Middle frontal gyrus (tissue), 1 donor: ENCODE data around the gene DPYSL4.

Source experiments
- DNase-seq: peaks from one replicate; pipeline ENCODE4 v3.0.0-alpha.2; 2015; ENCODE audit warnings: low spot score; ENCODE audit errors: extremely low spot score

Gene DPYSL4

GRCh38 chr10:132226586-132227405, 40.0 kb downstream of the DPYSL4 start:
- no peak for DNase-seq

- DNase-seq: no peak
These were observed 41.2 kb downstream of the DPYSL4 start for GRCh38 chr10:132227851-132228390.

GRCh38 chr10:132228616-132229015, 41.9 kb downstream of the DPYSL4 start:
- no peak for DNase-seq

- DNase-seq: no peak
These were observed 42.3 kb downstream of the DPYSL4 start for GRCh38 chr10:132229096-132229495.

GRCh38 chr10:132229834-132230556, 43.2 kb downstream of the DPYSL4 start:
- no peak for DNase-seq

GRCh38 chr10:132230557-132231210, 43.9 kb downstream of the DPYSL4 start:
- DNase-seq: no peak

- DNase-seq: no peak
These were observed 44.9 kb downstream of the DPYSL4 start for GRCh38 chr10:132231656-132232022.

- no peak for DNase-seq
These were observed 45.5 kb downstream of the DPYSL4 start for GRCh38 chr10:132232023-132232951.

GRCh38 chr10:132232981-132233380, 46.2 kb downstream of the DPYSL4 start:
- DNase-seq: no peak

GRCh38 chr10:132233501-132234085, 46.8 kb downstream of the DPYSL4 start:
- DNase-seq: no peak

- DNase-seq: no peak
These were observed 48.1 kb downstream of the DPYSL4 start for GRCh38 chr10:132234860-132235259.

- no peak for DNase-seq
These were observed 49.4 kb downstream of the DPYSL4 start for GRCh38 chr10:132236161-132236560.

- DNase-seq: no peak
These were observed 50.1 kb downstream of the DPYSL4 start for GRCh38 chr10:132236881-132237280.

GRCh38 chr10:132237396-132237795, 50.6 kb downstream of the DPYSL4 start:
- no peak for DNase-seq

- DNase-seq: no peak
These were observed 51.1 kb downstream of the DPYSL4 start for GRCh38 chr10:132237871-132238270.

- DNase-seq: no peak
These were observed 51.8 kb downstream of the DPYSL4 start for GRCh38 chr10:132238371-132239125.

GRCh38 chr10:132239126-132240031, 52.6 kb downstream of the DPYSL4 start:
- DNase-seq: no peak

- no peak for DNase-seq
These were observed 53.4 kb downstream of the DPYSL4 start for GRCh38 chr10:132240156-132240555.

GRCh38 chr10:132240581-132240980, 53.8 kb downstream of the DPYSL4 start:
- DNase-seq: no peak
